Panc1 (cell line): ENCODE measurements around the gene BRI3BP. TPM values are rescaled to one million over a fixed set of nuclear protein-coding genes. Genes with fewer than 3 reads are reported as not detected.

Experiments
- ATAC-seq: fragments of 200-7000 bp; cut with Tn5 transposase; 2 replicates; pipeline ENCODE4 v1.9.1; 2020; ENCODE audit warnings: mild to moderate bottlenecking, moderate library complexity
- BruUV-seq: library from RNA; stranded (reverse); fragments of 400-500 nt; replicated peaks from 2 replicates; lab custom pipeline; 2021; lab: Mats Ljungman, UMichigan
- CTCF ChIA-PET: fragments of 300-600 bp; sonication (Branson Sonifier 250); formaldehyde crosslinking; loops from one replicate; lab custom pipeline; 2022; ENCODE audit warnings: antibody characterized with exemption; lab: Charles Lee
- POLR2A ChIA-PET: fragments of 300-600 bp; sonication (Branson Sonifier 250); formaldehyde crosslinking; loops from one replicate; lab custom pipeline; 2022; ENCODE audit warnings: antibody characterized with exemption; lab: Charles Lee
- DNase-seq: peaks from one replicate; pipeline ENCODE4 v3.0.0-alpha.2; 2010; ENCODE audit warnings: low read depth, low spot score
- H3K27ac ChIP-seq: 2 replicates; pipeline ENCODE4 v1.5.1; 2011; ENCODE audit warnings: mild to moderate bottlenecking, low read length, inconsistent platforms
- H3K27me3 ChIP-seq: fragments of 200-500 bp; sonication (Bioruptor generic); 2 replicates; pipeline ENCODE4 v1.6.0; 2014; ENCODE audit warnings: low read length, inconsistent platforms; ENCODE audit not compliant: control insufficient read depth, insufficient read depth
- H3K36me3 ChIP-seq: fragments of 200-500 bp; sonication (Bioruptor generic); 2 replicates; pipeline ENCODE4 v1.5.1; 2014; ENCODE audit warnings: inconsistent platforms, mild to moderate bottlenecking, low read length, moderate library complexity; ENCODE audit not compliant: control insufficient read depth, insufficient read depth
- H3K4me1 ChIP-seq: 2 replicates; pipeline ENCODE4 v1.5.1; 2011; ENCODE audit warnings: inconsistent platforms, mild to moderate bottlenecking, low read length, moderate library complexity; ENCODE audit not compliant: control insufficient read depth, insufficient read depth
- H3K4me3 ChIP-seq, 2 experiments: 2 replicates each; pipeline ENCODE4 v1.5.1; 2011 to 2012; ENCODE audit warnings: low read depth in 2 of 2, low read length in 2 of 2, mild to moderate bottlenecking in 2 of 2, inconsistent platforms in 1 of 2, moderate library complexity in 1 of 2
- H3K9me3 ChIP-seq: fragments of 200-500 bp; sonication (Bioruptor generic); 2 replicates; pipeline ENCODE4 v1.5.1; 2014; ENCODE audit warnings: low read depth, mild to moderate bottlenecking, inconsistent platforms, low read length, moderate library complexity; ENCODE audit not compliant: control insufficient read depth, insufficient read depth
- CTCF ChIP-seq: fragments of 450-650 bp; IDR thresholded peaks from 2 replicates; pipeline ENCODE4 v1.5.1; 2017; ENCODE audit warnings: mild to moderate bottlenecking
- POLR2AphosphoS5 ChIP-seq: IDR thresholded peaks from 2 replicates; pipeline ENCODE4 v1.6.1; 2012; ENCODE audit warnings: mild to moderate bottlenecking, low read depth, low read length, moderate library complexity
- REST ChIP-seq, 2 experiments: IDR thresholded peaks; 2 replicates each; pipeline ENCODE4 v1.6.1; 2011 to 2012; ENCODE audit warnings: low read depth in 2 of 2, control low read depth in 1 of 2, low read length in 1 of 2, mild to moderate bottlenecking in 1 of 2, moderate library complexity in 1 of 2; ENCODE audit not compliant: insufficient read depth in 1 of 2
- SIN3A ChIP-seq: IDR thresholded peaks from 2 replicates; pipeline ENCODE4 v1.6.1; 2012; ENCODE audit warnings: low read depth, mild to moderate bottlenecking, low read length, moderate library complexity, borderline replicate concordance; ENCODE audit not compliant: insufficient read depth
- TCF7L2 ChIP-seq: IDR thresholded peaks from 2 replicates; pipeline ENCODE4 v1.6.1; 2011; ENCODE audit warnings: mild to moderate bottlenecking, low read depth, low read length, inconsistent platforms
- in situ Hi-C: cut with HindIII; loops from 2 replicates; pipeline ENCODE4 v1.10.0; 2016; ENCODE audit warnings: low sequenced_read_pairs, low pct_unique_long_range_greater_than_20kb
- intact Hi-C: fragments of 100-400 bp; cut with micrococcal nuclease; formaldehyde crosslinking; loops from one replicate; pipeline ENCODE4 v1.10.0; 2022; ENCODE audit not compliant: unreplicated experiment
- total RNA-seq: library from RNA; stranded (reverse); gene quantifications from one replicate; pipeline ENCODE4 v1.2.1, GENCODE V29; 2021; ENCODE audit not compliant: unreplicated experiment

The BRI3BP gene
- total RNA-seq, 1 experiment from 2014 or later, result 35.1 TPM

- ChIA-PET POLR2A (interaction anchor here (0.7 kb wide), 1 partner anchor 20 kb away, joined by 12 read pairs; no protein-coding TSS in a partner anchor), CTCF (no interaction called here)
- no TSS peak for BruUV-seq
- no peaks in the 10 kb centered on the region for H3K27me3 ChIP-seq
- TF ChIP-seq TCF7L2, result no peak
- H3K4me1 ChIP-seq, result no peaks in the 10 kb centered on the region
- intact Hi-C loops (no loop called here), in situ Hi-C loops (no loop called here)
- peaks cover 6% of the 10 kb centered on the region for H3K36me3 ChIP-seq
- H3K9me3 ChIP-seq, result no peaks in the 10 kb centered on the region
- no peak overlapping the region for H3K4me3 ChIP-seq
- no peak overlapping the region for H3K27ac ChIP-seq
- ATAC-seq, result no peak
- DNase-seq, result no peak
Measured at GRCh38 chr12:124964251-124964650, 29.2 kb upstream of the BRI3BP start.

GRCh38 chr12:124964836-124965462 is 28.5 kb upstream of the BRI3BP start:
- no peaks in the 10 kb centered on the region for H3K4me1 ChIP-seq
- H3K27me3 ChIP-seq, result no peaks in the 10 kb centered on the region
- DNase-seq, result no peak
- H3K4me3 ChIP-seq, result no peak overlapping the region
- H3K27ac ChIP-seq, result no peak overlapping the region
- peaks cover 2% of the 10 kb centered on the region; the same call in 1 of the 2 replicates for H3K36me3 ChIP-seq
- CTCF ChIA-PET, result no interaction called here
- TF ChIP-seq TCF7L2 (no peak), POLR2AphosphoS5 (no peak), CTCF (no peak), SIN3A (no peak), REST (IDR thresholded peaks at IDR 0.05; ENCODE audit: insufficient read depth in 1 of 2, low read depth in 2 of 2, low read length in 1 of 2) (no peak)
- BruUV-seq, result no TSS peak
- no peaks in the 10 kb centered on the region for H3K9me3 ChIP-seq
- POLR2A ChIA-PET, result no interaction called here
- in situ Hi-C loops (no loop called here), intact Hi-C loops (no loop called here)
- ATAC-seq, result 0 out of 2 replicates have a peak, but pooled peaks have one; percentile 35

GRCh38 chr12:124967016-124967739 is 26.3 kb upstream of the BRI3BP start:
- Histone ChIP-seq H3K27ac (no peak overlapping the region), H3K4me3 (no peak overlapping the region), H3K4me1 (no peaks in the 10 kb centered on the region), H3K9me3 (no peaks in the 10 kb centered on the region), H3K36me3 (peaks cover 6% of the 10 kb centered on the region; the same call in 1 of the 2 replicates), H3K27me3 (no peaks in the 10 kb centered on the region)
- TF ChIP-seq TCF7L2, result no peak
- TF ChIP-seq POLR2AphosphoS5, result no peak
- TF ChIP-seq SIN3A, result no peak
- TF ChIP-seq REST (IDR thresholded peaks at IDR 0.05; ENCODE audit: insufficient read depth in 1 of 2, low read depth in 2 of 2, low read length in 1 of 2), result no peak
- no peak for TF ChIP-seq CTCF
- POLR2A ChIA-PET, result no interaction called here
- intact Hi-C loops (no loop called here), in situ Hi-C loops (no loop called here)
- no TSS peak for BruUV-seq
- CTCF ChIA-PET, result no interaction called here
- DNase-seq, result no peak
- no peak for ATAC-seq
